Calu3 (cell line): Measurements from ENCODE around the gene AMMECR1L. TPM values are rescaled to one million over a fixed set of nuclear protein-coding genes. Genes with fewer than 3 reads are reported as not detected.
A peak's percentile ranks its signal among the peaks of the same experiment; 100 is the strongest.
"Not testable (repeated sequence)": the region's sequence is repeated elsewhere in the genome, so short reads cannot be mapped to it uniquely, and the experiment has no call there.

Experiments used
- BruUV-seq: library from RNA; stranded (reverse); fragments of 400-500 nt; replicated peaks from 2 replicates; lab custom pipeline; 2021; lab: Mats Ljungman, UMichigan
- CTCF ChIA-PET: fragments of 300-600 bp; sonication (Branson Sonifier 250); formaldehyde crosslinking; loops from one replicate; lab custom pipeline; 2022; ENCODE audit warnings: antibody characterized with exemption; lab: Charles Lee
- DNase-seq: peaks from one replicate; pipeline ENCODE4 v3.0.0; 2022
- H3K27ac Mint-ChIP-seq: one replicate; pipeline ENCODE4 v1.8.0; 2022; ENCODE audit warnings: mixed read lengths; ENCODE audit not compliant: unreplicated experiment
- H3K27me3 Mint-ChIP-seq: one replicate; pipeline ENCODE4 v1.8.0; 2022; ENCODE audit warnings: mixed read lengths; ENCODE audit not compliant: unreplicated experiment
- H3K36me3 Mint-ChIP-seq: one replicate; pipeline ENCODE4 v1.8.0; 2022; ENCODE audit warnings: mild to moderate bottlenecking, moderate library complexity, mixed read lengths; ENCODE audit not compliant: insufficient read depth, unreplicated experiment
- H3K4me1 Mint-ChIP-seq: one replicate; pipeline ENCODE4 v1.8.0; 2022; ENCODE audit warnings: mild to moderate bottlenecking, low read depth, mixed read lengths; ENCODE audit not compliant: unreplicated experiment
- H3K4me3 Mint-ChIP-seq: one replicate; pipeline ENCODE4 v1.8.0; 2022; ENCODE audit warnings: mild to moderate bottlenecking, low read depth, moderate library complexity, mixed read lengths; ENCODE audit not compliant: unreplicated experiment
- H3K9me3 Mint-ChIP-seq: one replicate; pipeline ENCODE4 v1.8.0; 2022; ENCODE audit warnings: low read depth, mixed read lengths; ENCODE audit not compliant: unreplicated experiment
- intact Hi-C: fragments of 100-400 bp; cut with micrococcal nuclease; formaldehyde crosslinking; loops from one replicate; pipeline ENCODE4 v1.10.0; 2022; ENCODE audit not compliant: unreplicated experiment
- total RNA-seq: library from RNA; stranded (reverse); gene quantifications from 2 replicates; pipeline ENCODE4 v1.2.3, GENCODE V29; 2022
- TF ChIP-seq, protein P1 (sequence below): fragments of 200-600 bp; IDR thresholded peaks from one replicate; pipeline ENCODE4 v1.8.0; 2022; ENCODE audit warnings: antibody characterized with exemption; ENCODE audit not compliant: unreplicated experiment

The AMMECR1L gene
- total RNA-seq, 1 experiment from 2014 or later, result 21.6 TPM

GRCh38 chr2:127910415-127910814 lies 24.7 kb upstream of the AMMECR1L start:
- TF ChIP-seq, protein P1, sequence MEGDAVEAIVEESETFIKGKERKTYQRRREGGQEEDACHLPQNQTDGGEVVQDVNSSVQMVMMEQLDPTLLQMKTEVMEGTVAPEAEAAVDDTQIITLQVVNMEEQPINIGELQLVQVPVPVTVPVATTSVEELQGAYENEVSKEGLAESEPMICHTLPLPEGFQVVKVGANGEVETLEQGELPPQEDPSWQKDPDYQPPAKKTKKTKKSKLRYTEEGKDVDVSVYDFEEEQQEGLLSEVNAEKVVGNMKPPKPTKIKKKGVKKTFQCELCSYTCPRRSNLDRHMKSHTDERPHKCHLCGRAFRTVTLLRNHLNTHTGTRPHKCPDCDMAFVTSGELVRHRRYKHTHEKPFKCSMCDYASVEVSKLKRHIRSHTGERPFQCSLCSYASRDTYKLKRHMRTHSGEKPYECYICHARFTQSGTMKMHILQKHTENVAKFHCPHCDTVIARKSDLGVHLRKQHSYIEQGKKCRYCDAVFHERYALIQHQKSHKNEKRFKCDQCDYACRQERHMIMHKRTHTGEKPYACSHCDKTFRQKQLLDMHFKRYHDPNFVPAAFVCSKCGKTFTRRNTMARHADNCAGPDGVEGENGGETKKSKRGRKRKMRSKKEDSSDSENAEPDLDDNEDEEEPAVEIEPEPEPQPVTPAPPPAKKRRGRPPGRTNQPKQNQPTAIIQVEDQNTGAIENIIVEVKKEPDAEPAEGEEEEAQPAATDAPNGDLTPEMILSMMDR, result no peak
- no TSS peak for BruUV-seq
- no peak overlapping the region for H3K27ac Mint-ChIP-seq
- DNase-seq, result no peak
- no peaks in the 10 kb centered on the region for H3K36me3 Mint-ChIP-seq
- H3K4me1 Mint-ChIP-seq, result no peaks in the 10 kb centered on the region
- H3K4me3 Mint-ChIP-seq, result no peak overlapping the region
- H3K27me3 Mint-ChIP-seq, result peaks cover 25% of the 10 kb centered on the region
- intact Hi-C loops, result no loop called here
- no peaks in the 10 kb centered on the region for H3K9me3 Mint-ChIP-seq
- CTCF ChIA-PET, result no interaction called here

GRCh38 chr2:127909019-127909418 lies 23.3 kb upstream of the AMMECR1L start:
- peak; percentile 41 for DNase-seq
- intact Hi-C loops, result no loop called here
- BruUV-seq, result no TSS peak
- peaks cover 32% of the 10 kb centered on the region for H3K27me3 Mint-ChIP-seq
- H3K9me3 Mint-ChIP-seq, result no peaks in the 10 kb centered on the region
- no peak overlapping the region for H3K4me3 Mint-ChIP-seq
- TF ChIP-seq, protein P1, result no peak
- H3K27ac Mint-ChIP-seq, result no peak overlapping the region
- H3K4me1 Mint-ChIP-seq, result no peaks in the 10 kb centered on the region
- CTCF ChIA-PET, result no interaction called here
- no peaks in the 10 kb centered on the region for H3K36me3 Mint-ChIP-seq

DNA sequence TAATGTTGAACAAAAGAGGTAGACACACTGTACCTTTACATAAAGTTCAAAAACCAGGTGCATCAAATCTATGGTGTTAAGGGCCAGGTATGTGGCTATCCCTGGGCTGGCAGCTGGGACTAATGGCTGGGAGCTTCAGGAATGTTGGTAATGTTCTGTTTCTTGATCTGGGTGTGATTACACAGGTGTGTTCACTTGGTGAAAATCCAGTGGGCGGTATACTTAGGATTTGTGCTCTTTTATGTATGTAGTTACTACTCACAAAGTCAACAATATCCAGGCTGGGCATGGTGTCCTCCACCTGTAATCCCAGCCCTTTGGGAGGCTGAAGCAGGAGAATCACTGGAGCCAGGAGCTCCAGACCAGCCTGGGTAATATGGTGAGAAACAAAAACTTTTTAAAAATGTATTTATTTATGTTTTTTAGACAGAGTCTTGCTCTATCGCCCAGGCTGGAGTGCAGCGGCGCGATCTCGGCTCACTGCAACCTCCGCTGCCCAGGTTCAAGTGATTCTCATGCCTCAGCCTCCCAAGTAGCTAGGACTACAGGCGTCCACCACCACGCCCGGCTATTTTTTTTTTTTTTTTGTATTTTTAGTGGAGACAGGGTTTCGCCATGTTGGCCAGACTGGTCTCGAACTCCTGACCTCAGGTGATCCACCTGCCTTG lies 22.1 kb upstream of the AMMECR1L start:
- H3K4me3 Mint-ChIP-seq, H3K9me3 Mint-ChIP-seq, H3K4me1 Mint-ChIP-seq, H3K36me3 Mint-ChIP-seq, BruUV-seq, intact Hi-C loops, H3K27ac Mint-ChIP-seq, DNase-seq: not testable (repeated sequence)
- CTCF ChIA-PET, result interaction anchor here (0.7 kb wide), 1 partner anchor 68 kb away, joined by 3 read pairs; no protein-coding TSS in a partner anchor
- H3K27me3 Mint-ChIP-seq, result peaks cover 32% of the 10 kb centered on the region

GRCh38 chr2:127906206-127906926 lies 20.6 kb upstream of the AMMECR1L start:
- Mint-ChIP-seq H3K27me3 (peaks cover 32% of the 10 kb centered on the region), H3K9me3 (no peaks in the 10 kb centered on the region), H3K4me1 (no peaks in the 10 kb centered on the region), H3K27ac (no peak overlapping the region), H3K4me3 (no peak overlapping the region), H3K36me3 (no peaks in the 10 kb centered on the region)
- no peak for DNase-seq
- TF ChIP-seq, protein P1, result no peak
- no TSS peak for BruUV-seq
- intact Hi-C loops, result no loop called here
- CTCF ChIA-PET, result no interaction called here
